GM12891 (cell line): ENCODE data around the gene HS6ST2.

Experiments
- POLR2AphosphoS5 ChIP-seq: IDR thresholded peaks from 2 replicates; pipeline ENCODE4 v1.6.1; 2011; ENCODE audit warnings: low read depth, low read length, control low read depth
- POU2F2 ChIP-seq: IDR thresholded peaks from 2 replicates; pipeline ENCODE4 v1.6.1; 2011; ENCODE audit warnings: low read depth, mild to moderate bottlenecking, control low read depth, low read length, moderate library complexity
- SPI1 ChIP-seq: IDR thresholded peaks from 2 replicates; pipeline ENCODE4 v1.6.1; 2011; ENCODE audit warnings: low read depth, low read length, control low read depth

DNA sequence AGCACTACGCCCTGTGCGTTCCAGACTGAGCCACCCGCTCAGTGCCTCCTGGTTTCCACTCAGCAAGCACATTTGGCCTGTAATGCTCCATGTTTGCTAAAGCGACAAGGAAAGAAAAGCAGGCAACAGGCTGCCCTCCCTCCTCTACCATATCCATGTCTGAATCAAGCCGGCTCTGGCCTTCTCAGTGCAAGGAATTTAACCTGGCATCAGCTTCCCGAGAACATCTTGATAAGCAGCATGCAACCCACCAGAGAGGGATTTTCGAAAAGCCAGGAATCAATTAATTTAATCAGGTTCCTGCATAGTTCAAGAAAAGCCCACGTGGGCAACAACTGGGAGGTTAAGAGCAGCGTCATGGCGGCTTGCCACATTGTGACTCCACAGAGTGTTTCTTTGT, 228.2 kb downstream of the HS6ST2 start:
- TF ChIP-seq SPI1 = no peak
- no peak for TF ChIP-seq POLR2AphosphoS5
- TF ChIP-seq POU2F2 = no peak
